ENCODE data around the gene UBE4B.
"Not testable (repeated sequence)": the region's sequence is repeated elsewhere in the genome, so short reads cannot be mapped to it uniquely, and the experiment has no call there.

Gene UBE4B

DNA sequence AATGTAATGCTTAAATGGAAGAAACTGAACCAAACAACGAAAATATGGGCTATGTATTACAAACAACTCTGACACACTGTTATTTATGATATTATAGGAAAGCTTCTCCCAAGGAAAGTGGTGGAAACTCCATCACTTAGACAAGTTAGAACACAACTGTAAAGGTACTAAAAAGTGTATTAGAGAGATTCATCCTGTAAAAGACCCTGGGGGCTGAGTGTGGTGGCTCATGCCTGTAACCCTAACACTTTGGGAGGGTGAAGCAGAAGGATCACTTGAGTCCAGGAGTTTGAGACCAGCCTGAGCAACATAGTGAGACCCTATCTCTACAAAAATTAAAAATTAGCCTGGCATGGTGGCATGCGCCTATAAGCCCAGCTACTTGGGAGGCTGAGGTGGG is 7.4 kb upstream of the UBE4B start:
- TF ChIP-seq EZH2 (optimal IDR thresholded peaks at IDR 0.05; ENCODE audit: low read depth, low read length) (no peak), CTCF (IDR thresholded peaks at IDR 0.05; ENCODE audit: low read length) (no peak), EZH2phosphoT487 (IDR thresholded peaks at IDR 0.05; ENCODE audit: low read length) (no peak)
- Histone ChIP-seq H3K9ac (ENCODE audit: low read length) (no peak overlapping the region), H3K27ac (ENCODE audit: low read length) (no peak overlapping the region), H3K4me1 (ENCODE audit: low read length) (no peaks in the 10 kb centered on the region), H3K9me3 (replicated peaks; ENCODE audit: insufficient read depth, low read length) (no peaks in the 10 kb centered on the region), H2AFZ (ENCODE audit: low read length) (no peak overlapping the region), H3K4me2 (ENCODE audit: low read depth, low read length) (no peak overlapping the region), H3K79me2 (ENCODE audit: low read length) (no peaks in the 10 kb centered on the region), H3K36me3 (replicated peaks; ENCODE audit: insufficient read depth, low read length) (no peaks in the 10 kb centered on the region), H3K9me2 (replicated peaks; ENCODE audit: insufficient read depth, low read length) (no peaks in the 10 kb centered on the region), H3F3A (ENCODE audit: insufficient read depth, low read length) (no peaks in the 10 kb centered on the region), H4K20me1 (ENCODE audit: insufficient read depth, low read length) (no peaks in the 10 kb centered on the region), H3K4me3 (ENCODE audit: low read length) (no peak overlapping the region), H3K27me3 (replicated peaks; ENCODE audit: insufficient read depth, low read length) (no peaks in the 10 kb centered on the region)
- DNase-seq = no peak

DNA sequence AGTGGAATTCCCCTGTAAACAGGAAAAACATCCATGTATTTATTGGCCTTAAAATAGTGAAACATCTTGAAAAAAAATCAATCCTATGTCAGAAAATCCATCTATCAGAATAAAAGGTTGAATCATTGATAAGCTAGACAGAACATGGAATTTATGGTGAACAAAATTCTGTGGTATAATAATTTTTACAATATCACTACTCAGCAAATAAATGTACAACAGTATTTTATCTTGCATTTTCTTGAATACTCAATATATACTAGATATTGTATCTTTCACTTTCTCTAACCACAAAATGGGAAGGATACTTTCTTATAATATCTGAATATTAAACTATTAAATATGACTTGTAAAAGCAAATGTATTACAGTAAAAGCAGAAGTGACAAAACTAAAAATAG is 5.7 kb upstream of the UBE4B start:
- Histone ChIP-seq H3K9ac (ENCODE audit: low read length) (no peak overlapping the region), H3K9me2 (replicated peaks; ENCODE audit: insufficient read depth, low read length) (no peaks in the 10 kb centered on the region), H3K4me3 (ENCODE audit: low read length) (no peak overlapping the region), H2AFZ (ENCODE audit: low read length) (no peak overlapping the region), H3F3A (ENCODE audit: insufficient read depth, low read length) (no peaks in the 10 kb centered on the region), H3K4me1 (ENCODE audit: low read length) (0 out of 2 replicates have a peak, but pooled peaks cover under 1% of the 10 kb centered on the region), H3K79me2 (ENCODE audit: low read length) (no peaks in the 10 kb centered on the region), H3K9me3 (replicated peaks; ENCODE audit: insufficient read depth, low read length) (no peaks in the 10 kb centered on the region), H3K4me2 (ENCODE audit: low read depth, low read length) (no peak overlapping the region), H4K20me1 (ENCODE audit: insufficient read depth, low read length) (no peaks in the 10 kb centered on the region), H3K36me3 (replicated peaks; ENCODE audit: insufficient read depth, low read length) (no peaks in the 10 kb centered on the region), H3K27me3 (replicated peaks; ENCODE audit: insufficient read depth, low read length) (no peaks in the 10 kb centered on the region), H3K27ac (ENCODE audit: low read length) (no peak overlapping the region)
- TF ChIP-seq EZH2 (optimal IDR thresholded peaks at IDR 0.05; ENCODE audit: low read depth, low read length) (no peak), EZH2phosphoT487 (IDR thresholded peaks at IDR 0.05; ENCODE audit: low read length) (no peak), CTCF (IDR thresholded peaks at IDR 0.05; ENCODE audit: low read length) (no peak)
- no peak for DNase-seq

DNA sequence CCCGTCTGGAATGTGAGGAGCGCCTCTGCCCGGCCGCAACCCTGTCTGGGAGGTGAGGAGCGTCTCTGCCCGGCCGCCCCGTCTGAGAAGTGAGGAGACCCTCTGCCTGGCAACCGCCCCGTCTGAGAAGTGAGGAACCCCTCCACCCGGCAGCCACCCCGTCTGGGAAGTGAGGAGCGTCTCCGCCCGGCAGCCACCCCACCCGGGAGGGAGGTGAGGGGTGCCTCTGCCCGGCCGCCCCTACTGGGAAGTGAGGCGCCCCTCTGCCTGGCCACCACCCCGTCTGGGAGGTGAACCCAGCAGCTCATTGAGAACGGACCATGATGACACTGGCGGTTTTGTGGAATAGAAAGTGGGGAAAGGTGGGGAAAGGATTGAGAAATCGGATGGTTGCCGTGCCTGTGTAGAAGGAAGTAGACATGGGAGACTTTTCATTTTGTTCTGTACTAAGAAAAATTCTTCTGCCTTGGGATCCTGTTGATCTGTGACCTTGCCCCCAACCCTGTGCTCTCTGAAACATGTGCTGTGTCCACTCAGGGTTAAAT is 3.7 kb upstream of the UBE4B start:
- not testable (repeated sequence) for H3K36me3 ChIP-seq (replicated peaks; ENCODE audit: insufficient read depth, low read length); H4K20me1 ChIP-seq (ENCODE audit: insufficient read depth, low read length); H3K9me3 ChIP-seq (replicated peaks; ENCODE audit: insufficient read depth, low read length); H3K9ac ChIP-seq (ENCODE audit: low read length); H3K27ac ChIP-seq (ENCODE audit: low read length); H2AFZ ChIP-seq (ENCODE audit: low read length); DNase-seq; H3K9me2 ChIP-seq (replicated peaks; ENCODE audit: insufficient read depth, low read length); H3K4me1 ChIP-seq (ENCODE audit: low read length); H3K27me3 ChIP-seq (replicated peaks; ENCODE audit: insufficient read depth, low read length); H3K4me2 ChIP-seq (ENCODE audit: low read depth, low read length); H3K4me3 ChIP-seq (ENCODE audit: low read length)
- Histone ChIP-seq H3K79me2 (ENCODE audit: low read length) (peaks cover 12% of the 10 kb centered on the region), H3F3A (ENCODE audit: insufficient read depth, low read length) (peaks cover 11% of the 10 kb centered on the region; the same call in 1 of the 2 replicates)

GRCh38 chr1:10031461-10031860 is 1.3 kb upstream of the UBE4B start:
- no peaks in the 10 kb centered on the region for H3K9me2 ChIP-seq (replicated peaks; ENCODE audit: insufficient read depth, low read length)
- peaks cover 35% of the 10 kb centered on the region for H3K79me2 ChIP-seq (ENCODE audit: low read length)
- no peaks in the 10 kb centered on the region for H3K9me3 ChIP-seq (replicated peaks; ENCODE audit: insufficient read depth, low read length)
- H4K20me1 ChIP-seq (ENCODE audit: insufficient read depth, low read length) = no peaks in the 10 kb centered on the region
- H3K27ac ChIP-seq (ENCODE audit: low read length) = no peak overlapping the region
- H3K4me2 ChIP-seq (ENCODE audit: low read depth, low read length) = no peak overlapping the region
- no peak overlapping the region for H2AFZ ChIP-seq (ENCODE audit: low read length)
- H3F3A ChIP-seq (ENCODE audit: insufficient read depth, low read length) = peaks cover 14% of the 10 kb centered on the region; the same call in 1 of the 2 replicates
- no peak overlapping the region for H3K4me3 ChIP-seq (ENCODE audit: low read length)
- H3K27me3 ChIP-seq (replicated peaks; ENCODE audit: insufficient read depth, low read length) = no peaks in the 10 kb centered on the region
- no peak overlapping the region for H3K9ac ChIP-seq (ENCODE audit: low read length)
- no peaks in the 10 kb centered on the region; the same call in 1 of the 2 replicates for H3K36me3 ChIP-seq (replicated peaks; ENCODE audit: insufficient read depth, low read length)
- 0 out of 2 replicates have a peak, but pooled peaks cover 9% of the 10 kb centered on the region for H3K4me1 ChIP-seq (ENCODE audit: low read length)
- no peak for DNase-seq
- TF ChIP-seq EZH2 (optimal IDR thresholded peaks at IDR 0.05; ENCODE audit: low read depth, low read length) = no peak
- TF ChIP-seq CTCF (IDR thresholded peaks at IDR 0.05; ENCODE audit: low read length) = no peak
- no peak for TF ChIP-seq EZH2phosphoT487 (IDR thresholded peaks at IDR 0.05; ENCODE audit: low read length)

Data from MM.1S (cell line).